8988T (cell line): Measurements from ENCODE around the gene FAF1.
"Not testable (repeated sequence)": the region's sequence is repeated elsewhere in the genome, so short reads cannot be mapped to it uniquely, and the experiment has no call there.

Experiments used
- DNase-seq: peaks from one replicate; pipeline ENCODE4 v3.0.0; 2011

FAF1 gene

DNA sequence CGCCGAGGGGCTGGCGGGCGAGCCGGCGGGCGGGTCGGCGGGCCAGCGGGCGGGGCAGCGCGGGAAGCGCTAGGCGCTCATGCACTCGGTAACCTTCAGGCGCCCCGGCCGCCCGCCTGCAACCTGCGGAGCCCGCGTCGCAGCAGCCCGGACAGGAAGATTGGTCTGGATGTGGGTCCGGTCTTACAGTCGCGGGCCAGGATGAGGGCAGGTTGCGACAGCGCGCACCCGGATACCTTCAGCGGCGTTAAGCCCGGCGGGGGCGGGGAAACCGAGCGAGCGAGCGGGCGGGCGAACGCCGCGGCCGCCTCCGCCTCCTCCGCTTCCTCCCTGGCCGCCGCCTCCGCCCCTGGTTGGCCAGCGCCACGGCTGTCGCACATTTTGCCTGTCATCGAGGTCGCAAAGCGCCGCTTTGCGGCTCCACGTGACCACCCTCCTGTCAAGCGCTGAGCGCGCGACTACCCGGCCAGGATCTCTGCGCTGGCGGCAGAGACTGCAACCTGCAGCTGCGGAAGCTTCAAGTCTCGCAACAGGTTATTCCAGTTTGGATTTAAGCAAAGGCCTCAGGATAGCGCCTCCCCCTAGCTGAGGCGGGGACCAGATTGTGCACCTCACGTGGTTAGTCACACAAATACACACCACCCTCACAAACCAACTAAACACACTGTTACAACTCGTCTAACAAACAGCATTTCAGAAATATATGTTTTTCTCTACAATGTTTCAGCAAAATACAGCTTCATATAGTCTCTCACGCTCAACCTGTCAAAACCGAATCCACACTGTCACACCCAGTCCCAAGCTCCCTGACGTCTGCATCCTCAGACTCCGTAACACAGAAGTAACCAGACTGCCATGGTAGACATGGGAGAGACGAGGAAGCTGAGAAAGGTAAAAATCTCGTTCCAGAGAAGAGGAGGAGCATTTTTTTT is at the start of gene FAF1:
Gene FAF1 (minus strand): TSS at position 355 of the 932 bp plus-strand sequence. CDS start 456 bp downstream, outside the sequence.
- peak; percentile 82 for DNase-seq

DNA sequence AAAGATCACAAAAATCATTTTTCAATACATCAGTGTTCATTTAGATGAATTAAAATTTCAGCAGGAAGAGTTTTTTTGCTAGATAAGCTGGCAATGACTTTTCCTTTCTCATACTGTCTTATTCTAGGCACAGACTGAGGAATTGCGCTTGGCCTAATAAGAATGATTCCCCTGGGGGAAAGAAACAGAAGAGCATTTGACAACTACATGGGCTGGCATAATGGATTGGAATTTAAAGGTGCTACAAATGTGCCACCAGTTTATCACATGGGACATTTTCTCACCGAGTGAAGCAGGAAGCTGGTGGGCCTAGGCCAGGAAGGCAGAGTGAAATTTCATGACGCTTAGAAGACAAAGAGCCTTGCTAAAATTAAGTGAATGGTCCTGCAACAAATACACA is 49.3 kb upstream of the FAF1 start:
- no peak for DNase-seq

DNA sequence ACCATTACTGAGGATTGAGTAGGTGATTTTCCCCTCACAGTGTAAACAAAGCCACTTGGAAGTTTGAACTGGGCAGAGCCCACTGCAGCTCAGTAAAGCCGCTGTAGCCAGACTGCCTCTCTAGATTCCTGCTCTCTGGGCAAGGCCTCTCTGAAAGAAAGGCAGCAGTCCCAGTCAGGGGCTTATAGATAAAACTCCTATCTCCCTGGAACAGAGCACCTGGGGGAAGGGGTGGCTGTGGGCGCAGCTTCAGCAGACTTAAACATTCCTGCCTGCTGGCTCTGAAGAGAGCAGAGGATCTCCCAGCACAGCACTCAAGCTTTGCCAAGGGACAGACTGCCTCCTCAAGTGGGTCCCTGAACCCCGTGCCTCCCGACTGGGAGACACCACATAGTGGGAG is 45.5 kb upstream of the FAF1 start:
- not testable (repeated sequence) for DNase-seq

DNA sequence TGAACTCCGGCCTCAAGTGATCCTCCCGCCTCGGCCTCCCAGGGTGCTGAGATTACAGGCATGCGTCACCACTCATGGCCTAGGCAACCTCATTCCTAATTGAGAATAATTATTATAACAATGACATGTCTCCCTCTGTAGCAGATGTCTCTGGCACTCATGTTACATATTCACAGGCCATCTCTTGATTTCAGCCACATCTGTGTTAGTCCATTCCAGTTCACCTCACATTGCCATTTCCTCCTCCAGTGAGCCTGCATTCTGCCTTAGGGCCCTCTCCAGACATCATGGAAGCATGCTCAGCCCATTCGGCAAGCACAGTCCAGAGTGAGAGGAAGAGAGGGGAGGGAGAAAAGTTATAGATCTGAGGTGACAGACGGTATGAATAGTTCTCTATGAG is 42.4 kb upstream of the FAF1 start:
- DNase-seq: no peak

DNA sequence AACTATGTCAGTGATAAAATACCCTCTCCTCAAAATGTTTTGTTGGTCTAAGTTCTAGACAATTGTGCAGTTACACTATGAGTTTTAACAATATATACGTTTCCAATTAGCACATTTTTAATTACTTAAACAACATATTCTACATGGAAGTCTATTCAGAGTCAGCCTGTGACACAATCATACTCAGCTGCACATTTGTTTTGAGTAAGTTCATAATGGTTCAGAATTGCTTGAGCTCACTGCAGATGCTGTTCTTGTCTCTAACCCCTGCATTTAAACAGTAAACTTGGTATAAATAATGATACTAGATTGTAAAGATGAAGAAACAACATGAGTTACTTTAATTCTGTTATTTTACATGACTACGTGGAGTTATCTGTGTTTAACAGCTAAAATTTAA is 40.6 kb upstream of the FAF1 start:
- DNase-seq: no peak

DNA sequence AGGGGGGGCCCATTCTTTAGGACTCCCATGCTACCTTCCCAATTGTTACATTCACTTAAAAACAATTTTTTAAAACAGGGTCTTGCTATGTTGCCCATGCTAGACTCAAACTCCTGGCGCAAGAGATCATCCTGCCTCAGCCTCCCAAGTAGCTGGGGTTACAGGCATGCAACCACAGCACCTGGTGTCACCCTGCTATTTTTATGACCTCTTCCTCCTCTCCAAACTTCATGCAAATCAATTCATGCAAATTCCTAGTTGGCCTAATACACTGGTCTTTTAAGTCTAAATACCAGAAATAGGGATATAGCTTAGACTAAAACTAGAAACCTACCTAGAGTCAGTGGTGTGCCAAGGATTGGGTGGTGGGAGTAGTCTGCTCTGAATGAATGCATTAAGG is 40.1 kb upstream of the FAF1 start:
- DNase-seq: no peak

DNA sequence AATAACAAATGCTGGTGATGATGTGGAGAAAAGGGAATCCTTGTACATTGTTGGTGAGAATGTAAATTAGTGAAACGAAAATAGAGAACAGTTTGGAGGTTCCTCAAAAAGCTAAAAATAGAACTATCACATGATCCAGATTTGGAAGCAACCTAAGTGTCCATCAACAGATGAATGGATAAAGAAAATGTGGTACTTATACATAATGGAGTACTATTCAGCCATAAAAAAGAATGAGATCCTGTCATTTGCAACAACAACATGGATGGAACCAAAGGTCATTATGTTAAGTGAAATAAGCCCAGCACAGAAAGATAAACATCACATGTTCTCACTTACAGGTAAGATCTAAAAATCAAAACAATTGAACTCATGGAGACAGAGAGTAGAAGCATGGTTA is 39.3 kb upstream of the FAF1 start:
- DNase-seq: not testable (repeated sequence)

DNA sequence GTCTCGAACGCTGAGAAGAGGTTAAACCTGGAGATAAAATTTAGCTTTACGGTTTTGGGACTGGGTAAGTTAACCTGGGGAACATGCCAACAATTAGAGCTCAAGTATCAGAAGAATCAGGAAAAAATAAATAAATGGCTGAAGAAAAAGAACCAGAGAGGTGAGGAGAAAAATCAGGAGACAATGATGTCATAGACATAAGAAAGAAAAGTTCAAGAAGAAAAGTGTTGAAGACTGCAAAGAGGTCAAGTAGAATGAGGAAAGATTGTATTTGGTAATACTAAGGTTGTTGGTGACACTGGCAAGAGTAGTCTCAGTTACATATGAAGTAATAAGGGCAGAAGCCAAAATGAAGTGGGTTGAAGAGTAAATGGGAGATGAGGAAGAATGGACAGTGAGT is 36.0 kb upstream of the FAF1 start:
- no peak for DNase-seq

DNA sequence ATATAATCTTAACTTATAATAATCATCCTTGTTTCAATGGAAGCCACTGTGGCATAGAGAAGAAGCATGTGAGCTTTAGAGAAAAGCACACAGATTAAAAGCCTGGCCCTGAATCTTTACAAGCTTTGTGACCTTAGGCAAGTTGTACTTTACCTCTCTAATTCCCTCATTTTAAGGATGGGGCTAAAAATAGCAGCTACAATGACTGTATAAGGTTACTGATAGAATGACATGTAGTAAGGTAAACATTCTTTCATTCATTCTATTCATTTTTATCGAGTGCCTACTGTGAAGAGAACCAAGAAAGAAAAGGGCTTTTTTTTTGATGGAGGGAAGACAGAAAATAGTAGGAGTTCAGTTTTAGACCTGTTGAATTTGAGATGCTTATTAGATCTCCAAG is 35.6 kb upstream of the FAF1 start:
- no peak for DNase-seq

DNA sequence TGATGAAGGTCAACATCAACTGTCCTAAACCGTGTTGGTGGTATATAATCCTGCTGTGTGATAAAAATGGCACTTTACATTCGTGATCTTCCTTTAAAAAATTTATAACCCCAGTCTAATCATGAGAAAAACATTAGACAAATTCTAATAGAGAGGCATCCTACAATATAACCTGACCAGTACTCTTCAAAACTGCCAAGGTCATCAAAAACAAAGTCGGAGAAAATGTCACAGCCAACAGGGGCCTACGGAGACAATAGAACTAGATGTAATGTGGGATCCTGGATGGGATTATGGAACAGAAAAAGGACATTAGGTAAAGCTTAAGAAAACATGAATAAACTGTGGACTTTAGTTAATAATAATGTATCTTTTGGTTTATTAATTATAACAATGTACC is 34.9 kb upstream of the FAF1 start:
- no peak for DNase-seq

DNA sequence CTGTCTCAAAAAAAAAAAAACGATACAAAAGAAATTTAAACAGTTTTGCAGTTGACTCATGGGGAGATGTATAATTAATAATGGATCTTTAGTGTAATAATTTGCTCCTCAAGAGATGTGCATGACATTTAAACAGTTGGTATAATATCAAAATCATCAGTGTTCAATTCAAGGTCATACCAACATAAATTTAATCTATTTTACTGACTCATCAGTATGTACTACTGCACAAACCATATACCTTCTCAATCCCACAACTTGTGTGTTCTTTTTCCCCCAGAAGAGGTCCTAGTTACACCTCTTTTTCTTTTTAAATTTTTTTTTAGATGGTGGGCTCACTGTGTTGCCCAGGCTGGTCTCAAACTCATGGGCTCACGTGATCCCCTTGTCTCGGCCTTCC is 33.6 kb upstream of the FAF1 start:
- DNase-seq: no peak

DNA sequence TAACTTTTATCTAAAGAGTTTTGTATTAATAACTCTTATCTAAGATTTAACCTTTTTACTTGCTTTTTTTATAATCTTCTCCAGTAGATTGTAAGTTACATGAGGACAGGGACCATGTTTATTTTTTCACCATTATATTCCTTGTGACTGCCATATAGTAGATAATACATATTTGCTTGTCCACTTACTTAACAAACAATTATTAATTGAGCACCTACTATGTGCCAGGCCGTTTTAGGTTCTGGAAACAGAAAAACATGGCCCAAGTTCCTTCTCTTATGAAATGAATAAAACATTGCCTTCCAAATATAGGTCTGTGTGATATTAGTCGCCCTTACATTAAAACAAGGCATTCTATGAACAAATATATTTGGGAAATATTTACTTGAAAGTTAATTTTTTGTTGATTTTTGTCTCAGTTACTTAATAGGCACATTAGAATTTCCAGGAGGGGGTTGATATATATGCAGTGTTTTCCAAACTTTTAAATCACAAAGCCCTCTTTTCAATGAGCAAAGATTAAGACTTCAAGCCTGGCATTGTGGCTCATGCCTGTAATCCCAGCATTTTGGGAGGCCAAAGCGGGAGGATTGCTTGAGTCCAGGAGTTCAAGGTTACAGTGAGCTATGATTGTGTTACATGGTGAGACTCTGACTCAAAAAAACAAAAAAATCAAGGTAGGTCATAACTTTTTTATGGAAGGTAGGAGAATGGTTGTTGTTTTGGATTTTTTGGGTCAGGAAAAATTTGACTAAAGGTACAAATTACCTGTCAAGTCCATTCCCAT is 32.7 kb upstream of the FAF1 start:
- no peak for DNase-seq

DNA sequence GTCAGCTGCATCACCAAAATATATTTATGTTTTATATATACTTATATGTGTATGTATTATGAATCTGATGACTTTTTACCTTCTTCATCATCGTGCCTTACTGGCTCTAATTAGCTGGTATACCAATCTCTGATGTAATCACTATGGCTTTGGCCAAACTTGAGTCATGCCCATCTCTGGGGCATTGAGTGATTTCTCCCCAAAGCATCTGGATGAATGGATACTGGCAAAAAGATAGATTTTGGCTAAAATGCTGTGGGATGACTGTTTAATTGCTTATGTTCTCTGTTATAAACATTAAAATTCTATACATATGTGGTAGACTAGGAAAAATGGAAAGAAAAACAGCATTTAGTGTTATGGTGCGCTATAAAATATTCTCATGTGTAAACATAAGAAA is 29.6 kb upstream of the FAF1 start:
- no peak for DNase-seq

DNA sequence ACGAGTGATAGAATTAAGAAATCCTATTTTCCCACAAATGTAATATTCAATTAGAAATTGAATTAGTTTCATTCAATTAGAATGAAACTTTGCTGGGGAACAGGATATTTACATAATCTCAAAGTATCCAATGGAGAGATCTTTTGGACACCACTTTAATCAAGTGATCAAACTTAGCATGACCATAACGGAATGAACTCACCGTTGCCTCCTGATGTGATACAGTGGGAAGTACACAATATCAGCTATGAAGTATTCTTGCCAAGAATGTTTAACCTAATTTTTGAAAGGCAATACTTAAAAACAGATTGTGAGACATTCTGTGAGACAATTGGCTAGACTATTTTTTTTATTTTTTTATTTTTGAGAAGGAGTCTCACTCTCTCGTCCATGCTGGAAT is 26.6 kb upstream of the FAF1 start:
- no peak for DNase-seq

DNA sequence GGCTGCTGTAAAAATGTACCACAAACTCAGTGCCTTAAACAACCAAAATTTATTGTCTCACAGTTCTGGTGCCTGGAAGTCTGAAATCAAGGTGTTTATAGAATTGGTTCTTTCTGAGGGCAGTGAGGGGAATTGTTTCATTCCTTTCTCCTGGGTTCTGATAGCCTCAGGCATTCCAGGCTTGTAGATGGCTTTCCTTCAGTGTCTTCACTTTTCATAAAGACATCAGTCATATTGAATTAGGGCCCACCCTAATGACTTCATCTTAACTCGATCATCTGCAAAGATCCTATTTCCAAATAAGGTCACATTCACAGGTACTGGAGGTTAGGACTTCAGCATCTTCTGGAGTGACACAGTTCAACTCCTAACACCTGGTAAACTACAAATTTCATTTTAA is 25.0 kb upstream of the FAF1 start:
- no peak for DNase-seq

DNA sequence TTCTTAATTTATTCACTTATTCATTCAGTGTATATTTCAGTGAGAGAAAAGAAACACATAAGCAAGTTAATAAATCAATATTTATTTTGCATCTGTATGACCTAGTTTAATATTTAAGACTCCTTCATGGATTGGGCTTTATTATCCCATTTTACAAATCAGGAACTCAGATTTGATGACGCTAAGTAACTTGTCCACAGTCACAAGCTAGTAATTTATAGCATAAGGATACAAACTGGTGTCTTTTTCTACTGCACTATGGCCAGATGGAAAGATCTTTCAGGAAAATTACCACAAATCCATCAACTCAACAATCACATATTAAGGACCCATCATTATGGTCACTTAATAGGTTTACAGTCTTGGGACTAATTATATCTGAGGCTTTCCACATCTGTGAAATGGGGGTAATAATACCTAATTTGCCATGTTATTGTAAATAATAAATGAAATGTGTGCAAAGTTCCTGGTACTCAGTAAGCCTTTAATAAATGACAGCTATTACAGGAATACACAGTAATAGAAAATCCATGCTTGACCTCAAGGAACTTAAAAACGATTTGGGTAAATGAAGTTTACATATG is 23.2 kb upstream of the FAF1 start:
- no peak for DNase-seq

DNA sequence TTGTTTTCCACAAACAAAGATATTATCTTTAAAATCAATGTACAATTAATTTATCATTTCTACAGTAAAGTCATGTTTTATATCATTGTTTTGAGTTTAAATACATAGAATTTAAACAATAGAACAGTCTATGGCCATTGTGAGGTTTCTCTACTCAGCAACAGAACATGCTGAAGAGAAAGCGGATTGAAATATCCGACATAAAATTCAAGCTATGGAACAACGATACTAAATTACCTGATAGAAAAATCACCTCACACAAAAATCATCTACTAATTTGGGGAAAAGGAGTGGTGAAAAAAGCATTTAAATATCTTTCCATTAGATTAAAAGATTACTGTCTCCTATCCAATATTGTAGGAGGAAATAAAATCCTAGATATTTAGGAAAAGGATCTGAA is 22.5 kb upstream of the FAF1 start:
- DNase-seq: no peak

DNA sequence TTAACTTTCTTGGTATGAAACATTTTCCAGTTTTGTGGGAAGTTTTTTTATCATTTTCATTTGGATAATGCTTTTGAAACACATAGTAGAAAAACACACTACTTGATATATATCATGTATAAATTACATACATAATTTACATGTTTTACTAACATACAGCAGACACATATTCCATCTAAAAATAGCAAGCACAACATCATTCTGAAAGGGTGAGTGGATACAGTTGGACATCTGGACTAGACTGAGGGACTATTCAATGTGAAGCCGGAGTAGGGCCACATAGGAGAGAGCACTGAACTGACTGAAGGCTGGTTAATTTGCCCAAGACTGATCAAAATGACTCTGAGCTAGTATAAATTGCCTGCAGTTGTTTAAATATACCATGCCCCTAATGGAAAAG is 21.7 kb upstream of the FAF1 start:
- no peak for DNase-seq

DNA sequence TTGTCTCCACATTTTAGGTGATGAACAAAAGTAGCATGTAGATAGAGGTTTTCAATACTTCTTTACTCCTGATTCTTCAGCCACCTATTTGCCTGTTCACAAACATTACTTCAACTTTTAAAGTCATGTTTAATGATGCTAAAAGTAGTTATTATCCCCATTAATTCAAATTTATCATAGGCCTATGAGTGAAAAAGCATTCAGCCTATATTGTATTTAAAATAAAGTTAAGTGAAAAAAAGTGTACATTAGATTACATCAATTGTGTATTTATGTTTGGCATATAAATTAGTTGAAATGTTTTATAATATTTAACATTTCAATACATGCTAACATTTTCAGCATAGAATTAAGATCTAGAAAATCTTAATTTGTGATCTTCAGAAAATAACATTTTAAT is 20.4 kb upstream of the FAF1 start:
- no peak for DNase-seq

DNA sequence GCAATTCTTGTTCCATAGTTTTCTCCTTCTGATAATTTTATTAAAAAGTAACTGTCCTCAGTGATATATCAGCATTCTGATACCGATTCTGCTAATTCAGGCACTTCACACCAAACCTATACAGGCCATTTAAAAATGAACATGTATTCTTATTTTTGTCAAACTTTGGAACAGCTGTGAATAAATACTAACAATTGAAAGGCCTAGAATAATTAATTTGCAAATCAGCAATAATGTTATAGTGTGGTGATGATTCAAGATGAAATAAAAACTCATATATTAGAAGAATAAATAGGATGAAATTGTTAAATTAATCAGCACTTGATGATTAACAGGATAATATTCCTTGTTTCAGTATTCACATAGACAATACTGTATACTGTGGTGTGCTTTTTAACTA is 19.9 kb upstream of the FAF1 start:
- no peak for DNase-seq

DNA sequence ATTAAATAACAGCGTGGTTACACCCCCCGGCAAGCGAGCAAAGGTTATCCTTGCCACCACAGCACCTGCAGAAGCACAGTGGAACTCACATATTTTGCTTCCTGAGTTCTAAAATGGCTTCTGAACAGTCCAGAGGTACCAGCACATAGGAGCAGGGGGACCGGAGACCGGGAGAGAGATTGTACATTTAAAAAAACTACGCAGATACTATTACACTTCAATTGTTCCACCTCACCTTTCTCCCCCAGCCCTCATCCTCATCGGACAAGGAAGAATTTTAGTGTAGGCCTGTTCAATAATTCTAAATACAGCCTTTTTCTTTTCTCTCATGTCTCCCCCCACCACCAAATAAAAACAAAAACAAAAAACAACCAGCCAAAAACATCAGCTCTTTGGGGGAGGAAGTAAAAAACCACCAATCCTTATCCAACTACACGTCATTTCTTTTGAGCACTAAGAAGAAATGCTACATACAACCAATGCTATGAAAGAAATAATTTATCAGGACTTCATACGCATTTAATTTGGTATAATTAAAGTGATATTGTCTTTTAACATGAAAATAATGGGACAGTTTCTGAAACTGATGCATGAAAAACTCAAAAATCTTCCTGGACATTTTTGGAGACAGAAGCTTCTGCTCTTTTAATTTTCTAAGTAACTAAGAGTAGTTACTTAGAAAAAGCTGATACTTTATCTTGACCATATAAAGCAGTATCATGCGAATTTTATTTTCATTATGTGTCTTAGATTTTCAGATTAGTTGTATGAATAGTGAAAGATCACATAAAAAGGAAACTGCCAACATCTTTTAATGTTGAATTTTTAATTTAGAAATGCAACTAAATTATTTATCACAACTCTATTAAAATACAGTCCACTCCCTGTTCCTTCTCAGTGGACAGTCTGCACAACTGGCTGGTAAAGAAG is 19.1 kb upstream of the FAF1 start:
- DNase-seq: no peak

DNA sequence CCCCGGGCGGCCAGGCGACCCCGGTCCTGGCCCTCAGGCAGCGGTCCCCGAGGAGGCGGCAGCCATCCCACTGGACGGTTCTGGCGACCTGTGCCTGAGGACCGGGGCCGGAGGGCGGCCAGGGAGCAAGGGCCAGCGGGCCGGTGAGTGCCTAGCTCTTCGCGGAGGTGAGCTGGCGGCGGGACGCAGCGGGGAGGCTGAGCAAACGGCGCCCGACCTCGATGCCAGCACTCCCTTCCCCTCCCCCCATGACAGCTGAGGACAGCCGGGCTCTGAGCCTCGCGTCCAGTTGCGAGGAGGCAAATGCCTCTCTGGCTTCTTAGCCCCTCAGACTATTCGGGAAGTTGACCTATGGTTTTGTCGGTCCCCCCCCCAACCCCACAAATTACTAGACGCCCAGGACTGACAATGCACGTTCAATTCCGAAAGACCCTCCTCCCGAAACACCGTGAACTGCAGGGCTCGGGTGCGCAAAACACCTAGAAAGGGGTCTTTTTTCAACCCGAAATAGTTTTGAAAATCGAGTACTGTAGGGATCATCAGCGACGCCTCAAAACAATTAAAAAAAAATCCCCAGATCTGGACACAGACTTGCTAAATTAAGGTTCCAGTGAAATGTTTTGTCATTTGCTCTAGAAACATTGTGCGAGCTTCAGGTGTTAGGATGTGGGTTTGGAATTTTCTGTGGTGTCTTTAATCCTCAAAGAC is 18.2 kb upstream of the FAF1 start:
- no peak for DNase-seq
